ENCODE measurements around the gene RAB36.

RAB36 gene

DNA sequence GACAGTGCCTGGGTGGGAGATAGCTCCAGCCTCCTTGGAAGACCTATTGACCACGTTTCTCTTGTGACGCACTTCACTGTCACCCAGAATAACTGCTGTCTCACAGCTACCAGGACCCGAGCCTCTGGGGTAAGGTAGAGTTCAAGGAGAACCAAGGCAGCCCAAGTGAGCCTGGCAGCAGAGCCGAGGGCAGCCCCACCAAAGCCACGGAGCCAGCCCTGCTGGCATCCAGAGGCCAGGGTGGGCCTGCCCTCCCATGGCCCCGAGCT lies 36.3 kb upstream of the RAB36 start:
- DNase-seq, result no peak

DNA sequence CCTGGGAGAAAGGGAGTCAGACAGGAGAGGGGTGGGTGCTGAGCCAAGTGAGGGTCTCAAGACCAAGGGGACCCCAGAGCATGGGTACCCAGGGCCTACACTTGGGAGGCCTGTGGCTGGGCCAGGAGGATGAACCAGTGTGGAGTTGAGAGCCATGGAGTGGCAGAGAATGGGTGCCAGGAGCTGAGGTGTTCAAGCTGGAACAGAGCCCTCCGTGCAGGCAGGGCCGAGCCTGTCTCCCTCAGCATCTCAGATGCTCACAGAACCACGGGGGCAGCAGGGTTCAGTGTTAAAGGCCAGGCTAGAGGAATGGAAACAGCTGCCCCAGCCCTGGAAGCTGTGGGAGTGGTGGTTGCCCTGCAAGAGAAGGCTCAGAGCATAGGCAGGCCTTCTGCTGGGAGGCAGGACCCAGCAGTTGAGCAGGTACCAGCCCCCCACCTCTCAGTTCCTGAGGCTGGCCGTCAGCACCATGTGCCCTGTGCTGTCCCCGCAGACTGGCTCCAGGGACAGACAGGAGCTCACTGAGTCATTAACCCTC lies 35.8 kb upstream of the RAB36 start:
- no peak for DNase-seq

DNA sequence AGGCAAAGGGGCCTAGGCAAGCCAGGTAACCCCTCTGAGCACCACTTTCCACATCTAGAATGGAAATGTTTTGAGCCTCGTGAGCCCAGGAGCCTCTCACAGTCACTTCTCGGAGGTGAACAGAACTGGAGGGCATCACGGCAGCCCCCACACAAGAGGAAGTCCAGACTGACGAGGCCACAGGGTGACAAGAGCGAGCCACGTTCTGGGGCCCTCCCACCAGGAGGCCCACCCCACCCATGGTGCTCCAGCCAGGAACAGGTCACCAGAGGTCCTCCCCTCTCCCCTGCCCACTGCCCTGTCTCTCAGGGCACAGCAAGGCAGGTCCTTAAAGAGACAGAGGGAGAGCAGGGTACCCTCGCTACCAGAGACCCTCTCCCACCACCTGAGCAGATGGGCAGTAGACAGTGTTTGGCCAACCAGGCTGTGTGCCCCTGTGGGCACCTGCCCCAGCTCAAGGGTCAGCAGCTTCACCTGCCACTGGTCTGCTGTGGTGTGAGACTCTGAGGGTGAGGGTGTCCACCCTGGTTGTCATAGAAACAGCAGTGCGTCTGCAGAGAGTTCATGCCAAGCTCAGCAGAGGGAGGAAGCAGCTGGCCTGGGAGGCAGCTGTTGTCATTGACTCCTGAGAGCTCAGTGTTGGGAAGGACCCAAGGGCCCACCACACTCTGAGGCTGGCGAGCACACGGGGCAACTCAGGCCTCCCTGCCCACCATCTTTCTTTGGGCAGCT lies 34.9 kb upstream of the RAB36 start:
- DNase-seq, result no peak

DNA sequence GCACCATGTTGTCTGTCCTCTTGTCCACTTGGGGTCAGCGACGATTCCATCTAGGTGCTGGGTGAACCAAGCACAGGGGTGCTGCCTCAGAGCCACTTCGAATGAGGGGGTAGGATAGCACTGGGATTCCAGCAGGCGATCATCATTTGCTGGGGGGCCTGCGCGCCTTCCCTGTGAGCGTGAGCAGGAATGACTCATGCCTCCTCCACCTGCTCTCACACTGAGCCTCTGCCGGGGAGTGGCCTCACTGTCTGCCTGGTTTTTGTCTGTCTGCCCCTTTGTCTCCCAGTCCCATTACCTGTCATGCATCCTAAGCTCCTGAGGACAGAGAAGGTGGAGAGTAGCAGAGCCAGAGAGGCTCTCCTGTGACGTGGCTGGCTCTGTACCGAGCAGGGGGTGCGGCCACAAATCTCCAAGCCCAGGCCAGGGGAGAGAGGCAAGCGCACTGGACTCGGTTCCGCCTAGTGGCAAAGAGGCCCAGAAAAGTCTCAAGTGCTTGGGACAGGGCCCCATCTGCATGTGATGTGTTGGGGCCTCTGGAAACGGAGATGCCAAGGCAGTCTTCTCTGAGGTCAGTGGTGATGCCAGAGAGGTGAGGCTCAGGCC lies 34.3 kb upstream of the RAB36 start:
- no peak for DNase-seq

DNA sequence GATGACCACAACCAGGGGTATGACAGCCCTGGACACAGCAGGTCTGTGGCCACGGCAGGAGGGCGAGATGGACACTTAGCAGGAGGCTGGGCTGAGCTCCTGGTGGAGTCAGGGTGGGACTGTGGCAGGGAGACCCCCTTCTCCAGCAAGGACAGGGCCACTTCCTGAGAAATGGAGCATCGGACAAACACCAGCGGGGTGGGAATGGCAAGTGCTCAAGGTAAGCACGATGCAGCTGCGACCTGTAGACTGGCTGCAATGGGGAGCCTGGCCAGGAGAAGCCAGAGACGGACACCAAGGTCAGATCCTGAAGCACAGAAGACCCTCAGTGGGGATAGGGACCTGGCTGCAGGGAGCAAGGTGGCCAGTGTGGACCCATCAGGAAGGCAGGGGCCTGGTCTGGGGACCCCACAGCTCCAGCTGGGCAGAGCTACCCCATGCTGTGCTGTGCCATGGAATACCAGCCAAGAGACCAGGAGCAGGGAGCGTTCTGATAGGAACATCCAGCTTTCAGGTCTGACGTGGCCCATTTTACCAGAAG lies 32.7 kb upstream of the RAB36 start:
- DNase-seq, result no peak

DNA sequence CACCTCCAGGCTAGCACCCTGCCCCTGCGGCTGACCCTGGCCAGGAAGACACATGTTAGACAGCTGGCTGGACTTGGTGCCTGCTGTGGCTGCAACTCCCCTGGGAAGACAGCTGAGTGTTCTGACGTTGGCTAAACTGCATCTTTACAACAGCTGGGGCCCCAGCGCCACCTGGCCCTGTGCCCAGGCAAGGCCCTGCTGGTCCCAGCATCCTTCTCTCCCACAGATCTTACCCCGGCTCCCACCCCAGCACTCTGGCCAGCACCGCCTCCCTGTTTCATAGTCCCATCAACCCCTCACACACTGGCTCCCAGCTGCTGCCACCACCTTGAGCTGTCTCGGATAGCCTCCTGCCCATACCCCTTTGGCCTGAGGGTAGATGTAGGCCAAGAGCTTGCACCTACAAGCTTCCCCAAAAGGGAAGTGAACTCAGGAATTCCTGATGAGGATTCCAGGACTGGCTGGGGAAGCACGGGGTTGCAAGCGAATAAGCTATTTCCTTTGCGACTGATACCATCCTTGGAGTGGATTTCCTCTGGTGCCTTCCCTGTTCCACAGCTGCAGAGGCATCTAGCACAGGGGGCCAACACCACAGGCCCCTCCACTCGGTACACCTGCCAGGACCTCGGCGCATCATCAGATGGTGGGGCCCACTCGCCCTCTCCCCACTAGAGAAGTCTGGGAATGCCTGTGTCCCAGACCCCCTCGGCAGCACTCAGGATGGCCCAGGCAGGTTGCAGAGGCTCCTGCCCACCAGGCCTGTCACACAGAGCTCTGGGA lies 32.0 kb upstream of the RAB36 start:
- DNase-seq, result no peak

DNA sequence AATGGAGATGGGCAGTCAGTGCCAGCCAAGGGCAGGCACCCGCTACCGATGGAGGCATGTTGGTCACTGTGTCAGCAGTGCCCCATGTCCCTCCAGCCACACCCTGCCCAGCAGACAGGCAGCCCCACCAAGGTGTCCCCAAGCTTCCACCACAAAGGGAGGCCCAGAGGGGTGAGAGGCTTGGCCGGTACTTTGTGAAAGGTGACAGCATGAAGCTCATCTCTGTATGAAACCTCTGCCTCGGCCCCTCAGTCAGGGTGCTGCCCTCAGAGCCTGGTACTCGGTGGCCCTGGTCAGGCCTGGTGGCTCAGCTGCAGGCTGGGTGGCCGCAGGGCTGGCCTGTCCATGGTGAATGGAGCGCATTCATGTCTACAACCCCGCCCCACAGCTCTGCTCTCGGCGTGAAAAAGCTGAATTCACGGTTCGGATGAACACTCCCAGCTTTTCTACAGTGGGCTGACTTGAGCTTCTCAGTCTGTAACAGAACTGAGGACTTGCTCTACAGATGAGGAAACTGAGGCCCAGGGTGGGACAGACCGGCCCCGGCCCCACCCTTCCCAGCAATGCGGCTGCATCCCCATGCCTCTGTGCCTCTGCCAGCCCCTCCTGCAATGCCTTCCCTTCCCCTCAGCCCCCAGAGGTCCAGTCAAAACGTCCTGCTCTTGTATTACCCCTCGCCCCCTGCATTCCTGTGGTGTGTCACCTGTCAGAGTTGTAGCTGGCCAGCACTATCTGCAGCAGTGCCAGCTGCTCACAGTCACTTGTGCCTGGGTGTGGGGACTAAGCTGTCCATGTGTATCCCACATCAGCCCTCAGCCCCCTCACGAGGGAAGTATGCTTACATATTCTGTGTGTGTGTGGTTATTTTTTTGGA lies 31.2 kb upstream of the RAB36 start:
- DNase-seq, result no peak

DNA sequence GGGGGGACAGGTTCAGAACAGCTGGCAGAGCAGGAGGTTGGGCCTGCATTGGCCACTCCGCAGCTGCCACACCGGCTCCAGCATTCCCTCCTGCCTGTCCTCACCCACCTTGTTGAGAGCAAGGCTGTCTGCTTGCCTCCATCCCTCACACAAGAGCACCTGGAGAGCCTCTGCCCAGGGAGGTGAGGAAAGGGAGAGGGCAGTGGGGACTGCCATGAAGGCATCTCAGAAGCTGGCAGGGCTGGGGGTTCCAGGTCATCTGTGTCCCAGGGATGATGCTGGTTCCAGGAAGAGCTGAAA lies 30.6 kb upstream of the RAB36 start:
- no peak for DNase-seq

DNA sequence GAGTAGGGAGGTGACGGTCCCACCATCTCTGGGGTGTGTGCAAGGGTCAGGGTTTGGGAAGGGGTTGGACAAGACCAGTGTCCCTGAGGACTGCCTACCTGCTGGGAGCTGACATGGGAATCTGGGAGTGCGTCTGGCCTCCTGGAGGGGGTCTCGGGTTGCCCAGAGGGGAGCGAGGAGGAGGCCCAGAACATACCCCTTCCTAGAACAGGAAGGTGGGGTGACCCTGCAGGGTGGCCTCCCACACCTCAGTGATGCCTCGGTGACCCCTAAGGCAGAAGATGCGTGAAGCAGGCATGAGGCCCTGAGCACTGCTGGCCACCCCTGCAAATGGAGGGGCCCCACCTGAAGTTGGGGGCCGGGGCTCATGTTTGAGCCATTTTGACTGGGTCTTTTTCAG lies 29.9 kb upstream of the RAB36 start:
- no peak for DNase-seq

DNA sequence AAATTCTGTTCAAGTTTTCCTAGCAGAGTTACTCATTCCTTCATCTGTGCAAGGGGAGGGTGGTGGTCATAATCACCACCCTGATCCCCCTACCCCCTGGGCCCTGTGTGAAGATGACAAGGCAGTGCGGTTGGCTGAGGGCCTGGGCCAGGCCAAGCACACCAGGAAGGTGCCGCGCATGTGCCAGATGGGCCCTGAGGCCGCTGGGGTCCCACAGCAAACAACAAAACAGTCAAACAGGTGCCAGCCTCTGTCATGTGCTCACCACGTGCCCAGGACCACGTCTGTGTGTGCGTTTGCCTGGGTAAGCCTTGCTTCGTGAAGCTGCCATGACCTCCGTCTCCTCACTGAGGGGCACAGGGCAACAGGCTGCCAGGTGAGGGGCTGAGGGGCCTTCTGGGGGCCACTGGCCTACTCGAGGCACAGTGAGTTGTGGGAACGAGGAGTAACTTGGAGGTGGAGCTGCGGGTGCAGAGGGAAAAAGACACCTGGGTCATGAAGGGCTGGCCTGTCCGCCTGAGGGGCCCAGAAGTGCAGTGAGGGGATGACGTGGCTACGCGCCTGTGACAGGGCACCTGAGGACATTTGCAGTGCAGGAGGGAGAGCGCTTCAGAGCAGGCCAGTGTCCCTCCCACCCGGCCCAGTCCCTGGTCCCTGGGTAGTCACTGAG lies 29.3 kb upstream of the RAB36 start:
- DNase-seq, result no peak

DNA sequence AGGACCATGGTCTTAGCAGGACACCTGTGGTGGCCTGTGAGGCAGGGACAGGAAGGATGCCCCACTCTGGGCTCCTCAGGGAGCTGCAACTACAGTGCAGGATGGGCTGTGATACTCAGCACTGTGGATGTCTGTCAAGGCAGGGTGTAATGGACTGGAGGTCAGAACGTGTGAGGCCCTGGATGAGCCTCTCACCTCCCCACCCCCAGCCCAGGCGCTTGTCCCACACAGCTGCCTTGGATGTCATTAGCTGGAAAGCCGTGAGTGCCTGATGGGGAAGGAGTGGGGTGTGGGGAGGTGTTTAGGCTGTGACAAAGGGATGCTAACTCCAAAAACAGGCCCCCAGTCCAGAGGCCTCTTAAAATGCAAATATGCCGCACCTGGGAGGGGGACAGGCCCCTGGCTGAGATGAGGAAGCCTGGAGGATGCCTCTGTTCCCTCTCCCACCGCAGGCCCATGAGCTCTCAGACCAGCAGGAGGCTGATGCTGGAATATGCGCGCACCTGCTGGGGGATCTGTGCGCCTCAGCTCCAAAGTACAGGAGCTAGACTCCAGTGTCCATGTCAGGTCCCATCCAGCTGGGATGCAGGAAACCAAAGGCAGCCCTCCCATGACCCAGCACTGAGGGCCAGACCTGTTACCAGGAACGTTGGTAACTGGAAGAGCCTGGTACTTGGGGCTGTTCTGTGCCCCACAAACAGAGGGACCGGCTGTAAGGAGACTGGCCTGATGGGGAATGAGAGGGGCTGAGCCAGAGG lies 28.6 kb upstream of the RAB36 start:
- no peak for DNase-seq

DNA sequence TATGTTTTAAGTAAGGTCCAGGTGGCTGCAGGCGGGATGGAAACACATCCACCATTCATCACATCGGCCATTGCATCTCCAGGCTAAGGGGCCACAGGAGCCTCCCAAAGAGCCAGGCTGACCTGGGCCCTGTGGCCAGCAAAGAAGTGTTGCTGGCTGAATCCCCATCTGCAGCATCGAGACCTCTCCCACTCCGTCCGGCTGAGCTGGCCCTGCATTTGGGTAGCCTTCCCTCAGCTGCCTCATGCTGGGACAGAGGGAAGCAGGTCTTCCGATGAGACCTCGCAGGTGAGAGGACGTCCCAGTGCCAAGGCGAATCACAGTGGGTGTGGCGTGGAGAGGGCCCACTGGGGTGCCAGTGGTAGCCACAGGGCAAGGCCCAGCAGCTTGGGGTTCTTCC lies 28.0 kb upstream of the RAB36 start:
- no peak for DNase-seq

DNA sequence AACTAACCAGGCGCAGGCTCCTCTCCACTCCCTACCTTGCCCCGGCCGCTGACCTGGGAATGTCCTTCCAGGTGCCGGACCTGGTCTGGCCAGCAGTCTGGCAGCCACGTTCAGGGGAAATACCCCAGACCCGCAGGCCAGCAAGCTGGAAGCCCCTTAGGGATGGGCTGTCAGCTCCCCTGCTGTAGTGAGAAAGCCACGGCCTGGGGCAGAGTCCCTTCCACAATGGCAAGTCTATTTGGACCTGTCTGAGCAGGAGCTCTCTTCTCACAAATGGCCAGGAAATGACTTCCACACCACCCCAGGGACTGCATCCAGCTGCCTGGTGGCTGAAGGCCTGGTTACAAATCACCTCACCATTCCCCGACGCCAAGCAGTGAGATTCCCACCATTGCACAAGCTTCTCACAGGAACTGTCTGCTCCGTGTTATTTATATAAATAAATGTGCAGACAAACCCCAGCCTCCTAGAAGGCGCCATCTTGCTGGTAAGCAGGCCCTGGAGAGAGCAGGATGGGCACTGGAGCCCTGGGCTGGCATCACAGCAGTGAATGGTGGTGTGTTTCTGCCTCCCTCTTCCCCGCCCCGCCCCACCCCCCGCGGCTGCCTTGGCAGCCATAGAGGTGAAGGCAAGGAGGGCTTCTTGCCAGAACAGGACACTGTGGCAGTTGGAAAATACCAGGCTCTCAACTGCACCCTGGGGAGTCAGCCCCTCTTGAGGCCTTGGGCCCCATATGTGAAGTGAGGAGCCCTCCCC lies 27.2 kb upstream of the RAB36 start:
- DNase-seq, result no peak

DNA sequence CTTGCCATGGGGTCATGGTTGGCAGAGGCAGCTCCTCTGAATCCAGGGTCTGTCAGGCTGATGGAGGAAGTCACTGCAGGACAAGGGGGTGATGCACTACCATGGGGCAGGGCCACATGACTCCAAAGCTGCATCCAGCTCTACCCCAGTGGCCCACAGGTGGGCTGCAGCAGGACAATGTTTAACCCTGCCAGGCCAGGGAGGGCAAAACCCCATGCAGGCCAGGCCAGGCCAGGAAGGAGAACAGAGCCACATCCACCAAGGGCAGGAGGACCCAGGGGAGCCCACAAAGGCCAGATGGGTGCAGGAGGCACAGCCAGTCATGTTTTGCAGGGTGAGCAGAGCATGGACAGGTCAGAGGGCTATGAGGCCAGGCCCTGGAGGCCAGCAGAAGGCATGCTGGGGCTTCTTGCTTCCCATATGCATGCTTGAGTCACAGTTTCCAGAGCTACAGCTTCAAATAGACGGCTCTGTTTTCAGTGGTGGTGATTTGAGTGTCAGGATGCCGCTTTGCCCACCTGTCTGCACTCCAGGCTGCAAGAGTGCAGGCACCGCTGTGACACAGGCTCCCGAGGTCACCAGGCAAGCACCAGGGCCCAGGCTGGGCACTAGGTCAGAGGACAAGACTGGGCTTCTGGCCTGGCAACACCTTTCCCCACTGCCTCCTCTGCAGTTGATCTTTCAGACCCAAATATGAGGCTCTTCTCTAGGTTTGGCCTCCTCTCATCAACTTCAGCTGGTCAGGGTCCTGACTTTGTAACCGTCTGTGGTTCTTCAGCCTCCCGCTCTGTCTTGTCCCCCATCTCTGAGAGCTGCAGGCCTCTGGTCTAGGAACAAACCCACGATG lies 26.4 kb upstream of the RAB36 start:
- DNase-seq, result no peak

DNA sequence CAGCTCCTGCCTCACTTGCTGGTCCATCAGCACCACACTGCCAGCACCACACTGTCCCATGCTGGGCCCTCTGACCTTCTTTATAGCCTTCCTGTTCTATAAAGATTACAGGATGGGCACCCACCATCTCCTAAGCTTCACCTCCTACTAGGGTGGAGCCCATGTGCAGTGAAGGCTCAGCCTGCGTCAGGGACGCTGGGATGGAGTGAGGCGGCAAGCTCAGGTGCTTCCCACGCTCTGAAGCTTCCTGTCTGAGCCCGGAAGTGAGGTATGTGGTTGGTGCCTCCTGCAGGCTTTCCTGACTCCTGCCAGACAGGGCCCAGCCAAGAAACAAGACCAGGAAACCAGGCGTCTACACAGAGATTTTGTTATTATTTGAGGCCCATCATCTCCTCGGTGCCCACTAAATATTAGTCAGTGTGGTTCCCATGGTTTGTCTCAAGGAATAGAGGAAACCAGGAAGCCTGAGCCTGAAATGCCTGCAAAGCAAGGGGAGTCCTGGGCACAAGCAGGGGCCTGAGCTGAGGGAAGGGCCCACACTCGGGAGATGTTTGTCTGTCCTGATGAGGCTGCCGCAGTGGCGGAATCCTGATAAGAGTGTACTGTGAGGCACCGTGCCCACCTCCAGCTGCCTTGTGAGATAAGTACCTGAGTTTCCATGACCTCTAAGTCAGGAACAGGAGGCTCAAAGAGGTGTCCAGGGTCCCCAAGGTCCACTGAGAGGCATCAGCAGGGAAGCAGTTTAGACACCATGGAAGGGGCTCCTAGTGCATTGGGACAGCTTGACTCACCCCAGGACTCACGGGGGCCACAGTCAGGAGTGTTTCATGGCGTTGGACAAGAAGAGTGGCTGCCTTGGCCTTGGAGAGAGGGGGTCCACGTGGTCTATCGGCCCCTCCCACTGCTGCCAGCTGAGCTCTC lies 25.5 kb upstream of the RAB36 start:
- no peak for DNase-seq

DNA sequence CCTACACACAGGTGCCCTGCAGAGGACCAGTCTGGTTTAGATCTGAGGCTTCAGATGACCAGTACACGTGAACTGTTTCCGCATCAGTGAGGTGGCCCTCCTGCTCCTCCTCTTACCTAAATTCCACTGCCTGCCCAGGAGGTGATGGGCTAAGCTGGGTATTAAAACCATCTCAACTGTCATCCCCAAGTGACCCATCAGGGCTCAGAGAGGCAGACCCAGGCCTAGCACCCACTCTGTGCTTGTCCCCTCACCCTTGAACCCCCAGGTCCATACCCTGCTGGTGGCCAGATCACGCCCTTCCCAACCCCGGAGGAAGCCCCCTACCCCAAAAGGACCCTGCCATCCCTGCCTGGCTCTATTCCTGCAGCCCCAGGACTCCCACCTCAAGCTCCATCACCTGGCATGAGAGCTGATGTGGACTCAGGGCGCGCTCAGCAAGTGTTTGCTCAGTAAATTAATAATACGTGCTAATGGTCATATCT lies 24.8 kb upstream of the RAB36 start:
- no peak for DNase-seq

DNA sequence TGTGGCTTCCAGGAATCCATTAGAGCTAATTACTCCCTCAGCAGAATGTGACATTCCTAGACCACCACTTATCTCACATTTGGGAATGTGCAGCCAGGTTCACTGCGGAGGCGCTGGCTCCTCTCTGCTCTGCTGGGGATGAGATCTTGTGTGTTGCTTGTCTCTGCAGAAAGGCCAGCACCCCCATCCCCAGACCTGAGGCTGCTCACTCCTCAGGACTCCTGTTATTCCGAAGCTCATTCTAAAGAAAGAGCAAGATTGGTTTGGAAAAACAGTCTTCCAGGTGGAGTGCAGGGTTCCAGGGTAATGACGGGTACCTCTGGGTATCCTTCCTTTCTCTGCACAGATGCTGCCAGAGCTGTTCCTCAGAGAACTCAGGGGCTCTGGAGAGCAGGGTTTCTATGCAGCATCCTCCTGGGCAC lies 24.3 kb upstream of the RAB36 start:
- no peak for DNase-seq

DNA sequence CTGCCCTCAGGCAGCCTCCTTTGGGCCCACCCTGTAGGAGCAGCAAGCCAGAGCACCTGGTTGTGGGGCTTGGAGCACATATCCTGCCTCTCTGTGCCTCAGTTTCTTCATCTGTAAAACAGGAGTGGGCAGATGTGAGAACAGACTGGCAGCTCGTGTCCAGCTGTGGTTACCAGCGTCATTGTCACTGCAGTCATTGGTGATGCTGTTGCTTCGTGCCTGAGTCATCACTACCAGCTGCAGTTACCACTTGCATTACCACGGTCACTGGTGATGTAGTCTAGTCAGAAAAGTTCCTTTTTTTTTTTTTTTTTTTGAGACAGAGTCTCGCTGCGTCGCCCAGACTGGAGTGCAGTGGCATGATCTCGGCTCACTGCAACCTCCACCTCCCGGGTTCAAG lies 23.9 kb upstream of the RAB36 start:
- peak; percentile 21 to 43 for DNase-seq

Measured in inflammatory macrophage treated with lipopolysaccharide for 1 hour (primary cell).